HG03060 (cell line): ENCODE measurements around the gene PALLD.
"Not testable (repeated sequence)": the region's sequence is repeated elsewhere in the genome, so short reads cannot be mapped to it uniquely, and the experiment has no call there.

Experiments
- ATAC-seq: cut with Tn5 transposase; IDR thresholded peaks from one replicate; pipeline ENCODE4 v1.9.1; 2021; ENCODE audit warnings: low read depth, moderate number of reproducible peaks; ENCODE audit not compliant: unreplicated experiment

PALLD gene

GRCh38 chr4:168719725-168720124 is 222.9 kb downstream of the PALLD start:
- ATAC-seq: no peak

DNA sequence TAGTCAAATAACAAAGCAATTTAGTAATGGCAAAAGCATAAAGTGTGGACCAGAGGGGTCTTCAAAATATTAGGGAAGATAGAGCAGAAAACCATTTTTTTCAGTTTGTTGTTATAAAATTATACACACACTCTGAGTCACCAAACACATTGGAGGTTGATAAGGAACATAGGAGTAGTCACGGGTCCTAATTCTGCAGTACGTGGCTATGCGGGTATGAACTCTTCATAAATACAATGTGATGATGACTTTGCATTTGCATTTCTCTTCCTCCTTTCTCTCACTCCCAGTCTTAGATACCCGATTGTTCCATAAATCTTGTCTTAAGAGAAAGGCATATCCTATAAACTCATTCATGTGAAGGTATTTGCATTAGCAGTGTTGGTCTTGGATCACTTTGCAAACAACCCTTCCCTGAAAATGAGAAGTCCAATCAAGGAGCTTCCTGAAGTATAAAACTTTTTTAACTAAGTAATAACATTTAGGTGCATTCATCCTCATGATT is 223.6 kb downstream of the PALLD start:
- no peak for ATAC-seq

DNA sequence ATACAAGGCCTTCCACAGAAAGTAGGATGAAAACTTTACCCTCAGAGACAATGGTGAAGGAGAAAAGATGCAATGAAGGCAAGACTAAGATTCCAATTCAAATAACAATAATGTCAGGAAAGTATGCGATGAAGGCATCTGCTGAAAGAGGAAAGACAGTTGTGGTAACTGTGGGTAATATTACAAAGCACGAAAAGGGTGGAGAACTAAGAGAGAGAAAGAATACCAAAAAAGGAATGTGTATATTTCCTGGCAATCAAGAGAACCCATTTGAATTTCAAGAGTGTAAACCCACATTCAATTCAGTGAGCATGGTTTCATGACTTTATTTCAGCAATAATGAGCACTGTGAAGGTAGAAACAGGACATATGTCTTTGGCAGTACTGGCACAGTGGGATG is 225.5 kb downstream of the PALLD start:
- no peak for ATAC-seq

DNA sequence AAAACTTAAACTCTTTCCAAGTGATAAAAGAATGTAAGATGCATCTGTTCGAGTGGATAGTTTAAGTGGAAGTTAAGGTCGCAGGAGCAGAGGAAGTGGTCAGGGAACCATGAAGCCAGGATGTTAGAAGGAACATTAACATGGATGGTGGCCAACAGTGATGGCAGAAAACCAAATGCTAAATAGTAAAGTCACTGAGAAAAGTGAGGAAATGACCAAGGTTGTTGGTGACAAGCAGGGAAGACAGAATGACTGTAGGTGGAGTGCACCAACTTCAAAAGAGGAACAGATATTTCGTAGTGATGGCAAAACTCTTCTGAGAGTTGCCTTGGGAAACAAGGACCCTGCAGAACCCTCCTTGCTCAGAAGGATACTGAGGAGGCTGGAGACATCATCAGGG is 226.2 kb downstream of the PALLD start:
- ATAC-seq: no peak

DNA sequence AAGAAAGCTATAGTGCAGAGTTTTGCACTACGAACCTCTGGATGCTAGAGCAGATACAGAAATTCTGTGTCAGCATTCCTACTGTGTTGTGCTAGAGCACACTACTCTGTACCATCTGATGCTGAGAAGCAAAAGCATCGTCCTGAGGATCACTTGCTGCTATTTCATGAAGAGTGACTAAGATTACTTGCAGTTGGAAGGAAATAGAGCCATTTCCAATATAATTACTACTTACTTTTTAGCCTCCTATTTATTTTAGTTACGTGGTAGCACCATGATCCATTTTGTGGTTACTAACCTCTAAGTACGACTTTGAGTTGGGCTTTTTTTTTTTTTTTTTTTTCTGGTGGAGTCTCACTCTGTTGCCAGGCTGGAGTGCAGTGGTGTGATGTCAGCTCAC is 226.7 kb downstream of the PALLD start:
- no peak for ATAC-seq

- no peak for ATAC-seq
Observed at GRCh38 chr4:168724243-168724642, 227.4 kb downstream of the PALLD start.

- ATAC-seq: no peak
Observed at GRCh38 chr4:168724686-168725411, 228.0 kb downstream of the PALLD start.

DNA sequence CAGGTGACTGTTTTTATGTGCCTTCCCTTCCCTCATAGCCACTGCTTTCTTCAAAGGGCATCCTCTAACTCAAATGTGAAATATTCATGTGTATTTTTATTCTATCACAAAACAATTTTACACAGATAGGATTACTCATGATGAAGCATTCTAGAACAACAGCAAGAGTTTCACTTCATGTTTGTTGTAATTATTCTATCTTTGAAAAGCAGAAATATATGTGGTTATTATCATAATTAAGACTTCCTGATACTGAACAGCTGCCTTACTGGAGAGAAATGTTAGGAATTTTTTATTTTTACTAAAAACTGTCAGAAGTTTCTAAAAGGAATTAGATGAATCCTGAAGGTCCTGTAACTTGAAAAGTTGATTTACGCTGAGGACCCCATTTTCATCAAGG is 229.1 kb downstream of the PALLD start:
- no peak for ATAC-seq

DNA sequence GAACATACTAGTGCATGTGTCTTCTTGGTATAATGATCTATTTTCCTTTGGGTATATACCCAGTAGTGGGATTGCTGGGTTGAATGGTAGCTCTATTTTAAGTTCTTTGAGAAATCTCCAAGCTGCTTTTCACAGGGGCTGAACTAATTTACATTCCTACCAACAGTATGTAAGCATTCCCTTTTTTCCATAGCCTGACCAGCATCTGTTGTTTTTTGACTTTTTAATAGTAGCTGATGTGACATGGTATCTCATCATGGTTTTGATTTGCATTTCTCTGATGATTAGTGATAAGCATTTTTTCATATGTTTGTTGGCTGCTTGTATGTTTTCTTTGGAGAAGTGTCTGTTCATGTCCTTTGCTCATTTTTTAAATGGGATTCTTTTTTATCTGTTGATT is 230.3 kb downstream of the PALLD start:
- not testable (repeated sequence) for ATAC-seq

DNA sequence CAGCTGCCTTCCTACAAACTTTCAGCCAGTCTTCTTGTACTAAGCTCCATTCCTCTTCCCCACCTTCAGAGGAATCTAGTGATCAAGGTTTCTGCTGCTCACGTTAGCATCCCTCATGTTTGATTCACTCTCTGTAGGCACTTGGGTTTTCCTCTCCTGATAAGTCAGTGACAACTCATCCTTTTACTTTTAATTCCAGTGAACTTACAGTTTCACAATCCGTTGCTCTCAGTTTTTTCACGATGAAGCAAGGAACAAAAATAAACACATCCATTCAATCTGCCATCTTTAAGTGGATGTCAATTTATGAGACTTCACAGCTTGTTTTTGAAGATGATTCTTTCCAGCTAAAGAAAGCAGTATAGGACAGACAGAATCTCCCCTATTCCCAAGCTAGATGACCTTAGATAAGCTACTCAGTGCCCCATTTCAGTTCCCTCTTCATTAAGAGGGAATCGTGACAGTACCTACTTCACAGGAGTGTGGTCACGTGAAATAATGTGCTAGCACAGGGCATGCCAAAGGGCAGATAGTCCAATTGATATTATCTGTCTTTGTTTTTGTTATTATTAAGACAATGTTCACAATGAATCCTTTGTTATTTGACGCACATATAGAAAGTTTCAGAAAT is 234.3 kb downstream of the PALLD start:
- ATAC-seq: no peak

DNA sequence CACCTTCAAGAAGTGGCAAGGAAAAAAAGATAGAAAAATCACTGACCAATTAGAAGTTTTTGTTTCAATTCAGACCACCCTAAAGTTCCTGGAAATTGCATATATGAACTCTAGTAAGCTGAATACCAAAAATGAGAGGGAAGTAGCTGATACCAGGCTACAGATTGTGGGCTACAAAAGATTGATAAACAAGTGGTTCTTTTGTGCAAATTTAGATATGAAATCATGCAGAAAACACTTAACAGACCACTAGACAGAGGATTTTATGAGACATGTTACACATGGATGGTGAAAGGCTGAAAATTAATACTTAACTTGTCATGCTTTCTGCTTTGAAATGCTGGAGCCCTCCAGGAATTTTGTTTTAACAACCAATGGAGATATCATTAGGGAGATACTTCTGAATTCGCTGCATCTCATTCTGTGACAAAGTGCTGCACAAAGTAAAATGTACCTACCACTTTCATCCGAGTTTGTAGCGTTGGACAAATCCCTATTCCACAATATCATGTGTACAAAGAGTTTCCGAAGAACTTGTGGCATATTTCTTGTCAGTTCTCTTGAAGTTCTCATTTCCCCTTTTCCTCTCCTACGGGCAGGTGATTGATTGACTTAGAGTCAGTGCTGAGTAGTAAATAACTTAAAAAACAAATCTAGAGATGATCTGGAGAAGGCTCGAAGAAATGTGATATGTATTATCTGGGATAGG is 235.0 kb downstream of the PALLD start:
- ATAC-seq: no peak

GRCh38 chr4:168732714-168733113 is 235.9 kb downstream of the PALLD start:
- no peak for ATAC-seq

GRCh38 chr4:168734703-168735678 is 238.1 kb downstream of the PALLD start:
- ATAC-seq: no peak

DNA sequence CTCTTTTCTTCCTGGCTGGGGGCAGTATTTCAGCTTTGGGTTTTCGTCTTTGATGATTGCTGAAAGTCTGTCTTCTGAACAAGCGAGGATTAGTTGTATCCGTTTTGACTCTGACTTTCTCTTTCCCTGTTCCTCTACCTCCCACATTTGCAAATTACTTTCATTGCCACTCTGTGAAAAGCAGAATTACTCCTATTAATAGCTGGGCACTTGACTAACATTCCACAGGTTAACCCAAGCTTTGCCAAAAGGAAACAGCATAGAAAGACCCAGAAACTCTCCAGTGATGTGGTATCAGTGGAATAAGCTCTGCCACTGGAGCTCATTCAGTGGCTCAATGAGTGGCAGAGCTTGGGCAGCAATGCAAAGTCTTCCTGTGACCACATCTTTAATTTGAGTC is 238.9 kb downstream of the PALLD start:
- ATAC-seq: no peak

GRCh38 chr4:168736860-168737805 is 240.3 kb downstream of the PALLD start:
- no peak for ATAC-seq

DNA sequence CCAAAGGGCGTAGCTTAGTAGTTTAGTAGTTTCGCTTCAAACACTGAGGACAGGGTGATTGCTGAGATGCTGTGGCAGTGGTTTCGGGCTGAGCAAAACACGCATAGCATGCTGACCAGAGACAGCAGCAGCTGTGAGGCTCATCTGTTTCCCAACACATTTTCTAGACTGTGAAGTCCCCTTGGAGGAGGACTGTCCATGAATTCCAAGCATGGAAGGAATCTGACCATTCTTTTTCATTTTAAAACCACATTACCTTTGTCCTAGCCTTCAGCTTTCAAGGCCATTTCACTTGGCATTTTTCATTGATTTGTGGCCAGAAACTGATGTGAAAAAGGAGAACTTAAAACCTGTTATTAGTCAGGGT is 240.9 kb downstream of the PALLD start:
- ATAC-seq: no peak

GRCh38 chr4:168739886-168740285 is 243.0 kb downstream of the PALLD start:
- no peak for ATAC-seq

DNA sequence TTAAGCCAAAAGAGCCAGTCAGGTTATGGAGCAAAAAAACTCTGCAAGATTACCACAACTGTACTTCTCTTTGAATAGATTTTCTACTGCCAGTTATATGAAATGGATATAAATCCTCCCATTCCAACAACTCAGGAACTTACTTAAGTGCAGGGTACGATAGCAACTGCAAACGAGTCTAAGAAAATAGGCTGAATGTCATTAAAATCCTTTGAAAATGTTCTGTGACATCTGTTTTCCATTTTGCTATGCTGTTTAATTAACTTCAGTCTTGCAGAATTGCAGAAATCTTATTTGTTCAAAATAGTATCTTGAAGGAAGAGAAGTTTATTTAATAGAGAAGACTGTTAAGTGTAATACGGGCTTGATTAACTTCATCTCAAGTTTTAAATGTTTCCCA is 243.8 kb downstream of the PALLD start:
- no peak for ATAC-seq
